GM19395 (cell line): ENCODE measurements around the gene DAZ4.
"Not testable (repeated sequence)": the region's sequence is repeated elsewhere in the genome, so short reads cannot be mapped to it uniquely, and the experiment has no call there.

ENCODE experiments used
- ATAC-seq: cut with Tn5 transposase; IDR thresholded peaks from one replicate; pipeline ENCODE4 v1.9.1; 2021; ENCODE audit warnings: mild to moderate bottlenecking, moderate library complexity; ENCODE audit not compliant: unreplicated experiment

Gene DAZ4, protein sequence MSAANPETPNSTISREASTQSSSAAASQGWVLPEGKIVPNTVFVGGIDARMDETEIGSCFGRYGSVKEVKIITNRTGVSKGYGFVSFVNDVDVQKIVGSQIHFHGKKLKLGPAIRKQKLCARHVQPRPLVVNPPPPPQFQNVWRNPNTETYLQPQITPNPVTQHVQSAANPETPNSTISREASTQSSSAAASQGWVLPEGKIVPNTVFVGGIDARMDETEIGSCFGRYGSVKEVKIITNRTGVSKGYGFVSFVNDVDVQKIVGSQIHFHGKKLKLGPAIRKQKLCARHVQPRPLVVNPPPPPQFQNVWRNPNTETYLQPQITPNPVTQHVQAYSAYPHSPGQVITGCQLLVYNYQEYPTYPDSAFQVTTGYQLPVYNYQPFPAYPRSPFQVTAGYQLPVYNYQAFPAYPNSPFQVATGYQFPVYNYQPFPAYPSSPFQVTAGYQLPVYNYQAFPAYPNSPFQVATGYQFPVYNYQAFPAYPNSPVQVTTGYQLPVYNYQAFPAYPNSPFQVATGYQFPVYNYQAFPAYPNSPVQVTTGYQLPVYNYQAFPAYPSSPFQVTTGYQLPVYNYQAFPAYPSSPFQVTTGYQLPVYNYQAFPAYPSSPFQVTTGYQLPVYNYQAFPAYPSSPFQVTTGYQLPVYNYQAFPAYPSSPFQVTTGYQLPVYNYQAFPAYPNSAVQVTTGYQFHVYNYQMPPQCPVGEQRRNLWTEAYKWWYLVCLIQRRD

GRCh38 chrY:24833619-24834018 lies at the start of gene DAZ4:
Gene DAZ4, plus strand, starts transcription at chrY:24833919. Its CDS starts 208 bp downstream, at chrY:24834127.
- ATAC-seq: not testable (repeated sequence)

- ATAC-seq: not testable (repeated sequence)
These were observed 20.4 kb upstream of the DAZ4 start, which contains the start of gene DAZ3 for GRCh38 chrY:24813293-24813692. Gene DAZ3, minus strand, starts transcription at chrY:24813393. Its CDS starts 208 bp downstream, at chrY:24813185.

- ATAC-seq: not testable (repeated sequence)
These were observed 11.9 kb upstream of the DAZ4 start for GRCh38 chrY:24821836-24822235.

- ATAC-seq: not testable (repeated sequence)
These were observed 9.4 kb upstream of the DAZ4 start for GRCh38 chrY:24824184-24824879.

- not testable (repeated sequence) for ATAC-seq
These were observed 8.7 kb upstream of the DAZ4 start for GRCh38 chrY:24825069-24825468.
